Dendritic cell treated with granulocyte-macrophage colony-stimulating factor and Interleukin-4, amounts not matched to agents 40 ng/mL and 50 ng/mL, for 4 days (primary cell): ENCODE data around the gene RNF125.
A peak's percentile ranks its signal among the peaks of the same experiment; 100 is the strongest.
"Not testable (repeated sequence)": the region's sequence is repeated elsewhere in the genome, so short reads cannot be mapped to it uniquely, and the experiment has no call there.

ENCODE experiments used
- H3K27ac Mint-ChIP-seq: one replicate; pipeline ENCODE4 v1.8.0; 2022; ENCODE audit warnings: mild to moderate bottlenecking, mixed read lengths
- H3K27me3 Mint-ChIP-seq: one replicate; pipeline ENCODE4 v1.8.0; 2022; ENCODE audit warnings: mild to moderate bottlenecking, mixed read lengths
- H3K36me3 Mint-ChIP-seq: one replicate; pipeline ENCODE4 v1.8.0; 2022; ENCODE audit warnings: low read depth, mixed read lengths
- H3K4me1 Mint-ChIP-seq: one replicate; pipeline ENCODE4 v1.8.0; 2022; ENCODE audit warnings: low read depth, mixed read lengths
- H3K4me3 Mint-ChIP-seq: one replicate; pipeline ENCODE4 v1.8.0; 2022; ENCODE audit warnings: mild to moderate bottlenecking, moderate library complexity, mixed read lengths
- H3K9me3 Mint-ChIP-seq: one replicate; pipeline ENCODE4 v1.8.0; 2022; ENCODE audit warnings: mixed read lengths
- intact Hi-C: fragments of 100-400 bp; cut with micrococcal nuclease; formaldehyde crosslinking; loops from one replicate; pipeline ENCODE4 v1.15.0; 2022

Gene RNF125

DNA sequence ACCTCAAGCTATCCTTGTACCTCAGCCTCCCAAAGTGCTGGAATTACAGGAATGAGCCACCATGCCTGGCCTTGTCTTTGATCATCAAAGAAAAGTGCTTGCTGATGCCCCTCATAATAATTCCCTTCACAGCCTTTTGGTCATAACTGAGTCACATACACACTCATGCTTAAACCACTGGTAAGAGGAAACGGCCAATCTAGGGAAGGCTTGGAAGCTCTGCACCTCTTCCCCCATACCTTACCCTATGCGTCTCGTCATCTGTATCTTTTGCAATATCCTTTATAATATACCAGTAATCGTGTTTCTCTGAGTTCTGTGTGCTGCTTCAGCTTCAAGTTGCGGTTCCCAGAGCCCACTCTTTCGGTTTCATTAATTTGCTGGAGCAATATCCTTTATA lies 68.3 kb downstream of the RNF125 start:
- no peaks in the 10 kb centered on the region for H3K27me3 Mint-ChIP-seq
- H3K36me3 Mint-ChIP-seq: no peaks in the 10 kb centered on the region
- no peak overlapping the region for H3K4me3 Mint-ChIP-seq
- H3K9me3 Mint-ChIP-seq: no peaks in the 10 kb centered on the region
- intact Hi-C loops: no loop called here
- peaks cover 47% of the 10 kb centered on the region for H3K4me1 Mint-ChIP-seq
- H3K27ac Mint-ChIP-seq: peak overlapping the region; percentile 93

GRCh38 chr18:32090831-32091230 lies 72.2 kb downstream of the RNF125 start:
- intact Hi-C loops: loop anchor here (5.0 to 10.0 kb wide), 2 partner anchors 74 to 406 kb away; partner anchors contain the start of genes B4GALT6 and RNF125
- peaks cover 43% of the 10 kb centered on the region for H3K4me1 Mint-ChIP-seq
- not testable (repeated sequence) for H3K9me3 Mint-ChIP-seq, H3K27ac Mint-ChIP-seq, H3K27me3 Mint-ChIP-seq
- H3K36me3 Mint-ChIP-seq: peaks cover 35% of the 10 kb centered on the region
- H3K4me3 Mint-ChIP-seq: peak overlapping the region; percentile 17

GRCh38 chr18:32091325-32091723 lies 72.7 kb downstream of the RNF125 start:
- intact Hi-C loops: loop anchor here (5.0 to 10.0 kb wide), 2 partner anchors 74 to 407 kb away; partner anchors contain the start of genes B4GALT6 and RNF125
- peaks cover 48% of the 10 kb centered on the region for H3K4me1 Mint-ChIP-seq
- H3K9me3 Mint-ChIP-seq: no peaks in the 10 kb centered on the region
- H3K4me3 Mint-ChIP-seq: peak overlapping the region; percentile 98
- H3K27me3 Mint-ChIP-seq: no peaks in the 10 kb centered on the region
- peak overlapping the region; percentile 97 for H3K27ac Mint-ChIP-seq
- H3K36me3 Mint-ChIP-seq: peaks cover 40% of the 10 kb centered on the region

GRCh38 chr18:32091724-32092421 lies 73.2 kb downstream of the RNF125 start, which contains the start of gene RNF138:
Gene RNF138, plus strand, starts transcription at chr18:32091874. Its CDS starts 903 bp downstream, at chr18:32092777.
- peaks cover 51% of the 10 kb centered on the region for H3K4me1 Mint-ChIP-seq
- no peaks in the 10 kb centered on the region for H3K27me3 Mint-ChIP-seq
- H3K36me3 Mint-ChIP-seq: peaks cover 45% of the 10 kb centered on the region
- peak within 1 kb of the TSS; percentile 97 for H3K27ac Mint-ChIP-seq
- intact Hi-C loops: loop anchor here (1.0 to 10.0 kb wide), 4 partner anchors 43 to 407 kb away; partner anchors contain the start of genes B4GALT6, RNF125 and TRAPPC8
- H3K9me3 Mint-ChIP-seq: no peaks in the 10 kb centered on the region
- H3K4me3 Mint-ChIP-seq: peak within 1 kb of the TSS; percentile 98

GRCh38 chr18:32092422-32093101 lies 73.9 kb downstream of the RNF125 start:
- peak overlapping the region; percentile 97 for H3K27ac Mint-ChIP-seq
- peak overlapping the region; percentile 98 for H3K4me3 Mint-ChIP-seq
- peaks cover 46% of the 10 kb centered on the region for H3K36me3 Mint-ChIP-seq
- intact Hi-C loops: loop anchor here (1.0 to 10.0 kb wide), 4 partner anchors 44 to 408 kb away; partner anchors contain the start of genes B4GALT6, RNF125 and TRAPPC8
- no peaks in the 10 kb centered on the region for H3K27me3 Mint-ChIP-seq
- peaks cover 46% of the 10 kb centered on the region for H3K4me1 Mint-ChIP-seq
- H3K9me3 Mint-ChIP-seq: no peaks in the 10 kb centered on the region

DNA sequence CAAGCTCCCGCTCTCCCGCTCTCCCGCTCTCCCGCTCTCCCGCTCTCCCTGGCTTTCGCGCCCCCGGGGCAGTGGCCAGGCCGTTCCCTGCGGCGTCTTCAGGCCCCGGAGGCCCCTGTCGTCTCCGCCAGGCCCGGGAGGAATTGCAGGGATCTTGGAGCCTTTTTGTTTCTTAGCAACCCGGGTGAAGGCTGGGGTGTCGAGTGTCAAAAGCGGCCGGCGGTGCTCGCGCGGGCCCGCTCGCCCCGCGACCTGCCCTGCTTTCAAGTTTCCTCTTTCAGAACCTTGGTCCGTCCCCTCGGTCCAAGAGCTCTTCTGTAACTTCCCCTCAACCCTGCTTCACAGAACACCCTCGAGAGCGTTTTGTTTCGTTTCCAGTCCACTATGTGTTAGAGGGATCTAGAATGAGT lies 74.5 kb downstream of the RNF125 start:
- Mint-ChIP-seq H3K27ac (peak overlapping the region; percentile 97), H3K4me3 (peak overlapping the region; percentile 98), H3K9me3 (no peaks in the 10 kb centered on the region), H3K4me1 (peaks cover 43% of the 10 kb centered on the region), H3K27me3 (no peaks in the 10 kb centered on the region), H3K36me3 (peaks cover 46% of the 10 kb centered on the region)
- intact Hi-C loops: loop anchor here (2.0 to 10.0 kb wide), 3 partner anchors 44 to 408 kb away; partner anchors contain the start of genes B4GALT6 and RNF125

DNA sequence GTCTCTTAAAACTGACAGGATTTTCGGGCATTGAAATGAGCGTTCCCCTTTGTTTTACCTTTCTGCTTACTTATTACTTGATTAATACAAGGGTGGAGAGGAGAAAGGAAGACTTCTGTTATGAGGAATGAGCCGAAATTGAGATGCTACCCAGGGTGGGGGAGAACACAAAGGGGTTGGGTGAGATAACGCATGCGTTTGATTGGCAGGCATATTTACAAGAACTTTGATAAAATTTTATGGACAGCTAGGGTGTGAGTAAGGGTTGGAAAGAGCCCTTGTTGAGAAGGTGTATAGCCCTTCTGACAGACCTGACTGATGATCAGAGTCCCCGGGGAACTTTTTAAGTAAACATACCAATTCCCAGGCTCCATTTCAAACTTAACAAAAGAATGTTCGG lies 74.9 kb downstream of the RNF125 start:
- Mint-ChIP-seq H3K27me3 (no peaks in the 10 kb centered on the region), H3K4me3 (peak overlapping the region; percentile 98)
- intact Hi-C loops: loop anchor here (2.0 to 10.0 kb wide), 3 partner anchors 45 to 409 kb away; partner anchors contain the start of genes B4GALT6 and RNF125

GRCh38 chr18:32095192-32095899 lies 76.7 kb downstream of the RNF125 start:
- Mint-ChIP-seq H3K9me3 (no peaks in the 10 kb centered on the region), H3K4me1 (peaks cover 43% of the 10 kb centered on the region), H3K27me3 (no peaks in the 10 kb centered on the region), H3K4me3 (no peak overlapping the region), H3K27ac (no peak overlapping the region), H3K36me3 (peaks cover 55% of the 10 kb centered on the region)
- intact Hi-C loops: loop anchor here (10.0 kb wide), 1 partner anchor 411 kb away; the partner anchor contains the start of gene B4GALT6

More for the DNA sequence above, 74.9 kb downstream of the RNF125 start:
- Mint-ChIP-seq H3K9me3 (no peaks in the 10 kb centered on the region), H3K4me1 (peaks cover 43% of the 10 kb centered on the region), H3K36me3 (peaks cover 46% of the 10 kb centered on the region), H3K27ac (peak overlapping the region; percentile 97)

DNA sequence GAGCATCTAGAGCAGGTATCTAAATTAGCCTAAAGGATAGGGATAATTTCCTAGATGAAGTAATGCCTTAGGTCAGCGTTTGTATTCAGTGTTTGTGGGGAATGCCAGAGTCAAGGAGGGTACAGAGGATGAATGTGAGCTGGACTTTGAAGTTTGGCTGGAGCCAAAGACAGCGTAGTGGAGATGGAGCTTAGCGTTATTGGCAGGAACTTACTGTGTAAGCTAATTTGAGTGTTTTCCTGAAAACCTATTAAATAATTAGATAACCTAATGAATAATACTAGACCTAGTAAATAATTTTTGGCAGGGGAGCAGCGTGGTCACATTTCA lies 77.2 kb downstream of the RNF125 start:
- no peak overlapping the region for H3K4me3 Mint-ChIP-seq
- H3K27me3 Mint-ChIP-seq: no peaks in the 10 kb centered on the region
- no peaks in the 10 kb centered on the region for H3K9me3 Mint-ChIP-seq
- H3K36me3 Mint-ChIP-seq: peaks cover 60% of the 10 kb centered on the region
- intact Hi-C loops: loop anchor here (10.0 kb wide), 1 partner anchor 411 kb away; the partner anchor contains the start of gene B4GALT6
- peaks cover 44% of the 10 kb centered on the region for H3K4me1 Mint-ChIP-seq
- H3K27ac Mint-ChIP-seq: peak overlapping the region; percentile 9

- Mint-ChIP-seq H3K36me3 (peaks cover 67% of the 10 kb centered on the region), H3K4me1 (peaks cover 45% of the 10 kb centered on the region), H3K4me3 (no peak overlapping the region), H3K9me3 (no peaks in the 10 kb centered on the region), H3K27ac (peak overlapping the region; percentile 9), H3K27me3 (no peaks in the 10 kb centered on the region)
- intact Hi-C loops: loop anchor here (10.0 kb wide), 1 partner anchor 412 kb away; the partner anchor contains the start of gene B4GALT6
Measured at GRCh38 chr18:32096946-32097345, 78.3 kb downstream of the RNF125 start.

DNA sequence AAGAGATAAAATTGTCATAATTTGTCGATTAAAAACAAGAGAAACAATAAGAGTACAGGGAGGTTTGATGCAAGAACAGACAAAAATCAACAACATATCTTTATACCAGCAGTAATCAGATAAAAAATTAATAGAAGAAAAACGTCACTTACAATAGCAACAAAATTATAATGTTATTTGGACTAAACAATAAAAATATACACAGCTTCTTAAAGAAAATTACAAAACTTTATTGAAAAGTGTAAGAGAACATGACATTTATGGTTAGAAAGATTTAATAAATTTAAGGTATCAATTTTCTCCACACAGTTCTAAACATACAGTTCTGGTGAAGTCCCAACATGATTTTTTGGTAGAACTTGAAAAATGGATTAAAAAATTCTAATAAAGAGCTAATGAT lies 85.9 kb downstream of the RNF125 start:
- intact Hi-C loops: no loop called here
- H3K36me3 Mint-ChIP-seq: peaks cover 49% of the 10 kb centered on the region
- no peaks in the 10 kb centered on the region for H3K9me3 Mint-ChIP-seq
- peaks cover 5% of the 10 kb centered on the region for H3K4me1 Mint-ChIP-seq
- H3K27me3 Mint-ChIP-seq: no peaks in the 10 kb centered on the region
- H3K4me3 Mint-ChIP-seq: no peak overlapping the region
- no peak overlapping the region for H3K27ac Mint-ChIP-seq

GRCh38 chr18:32110005-32110404 lies 91.4 kb downstream of the RNF125 start:
- Mint-ChIP-seq H3K4me1 (peaks cover 4% of the 10 kb centered on the region), H3K36me3 (peaks cover 48% of the 10 kb centered on the region), H3K27me3 (no peaks in the 10 kb centered on the region), H3K4me3 (no peak overlapping the region), H3K9me3 (no peaks in the 10 kb centered on the region), H3K27ac (no peak overlapping the region)
- intact Hi-C loops: no loop called here

DNA sequence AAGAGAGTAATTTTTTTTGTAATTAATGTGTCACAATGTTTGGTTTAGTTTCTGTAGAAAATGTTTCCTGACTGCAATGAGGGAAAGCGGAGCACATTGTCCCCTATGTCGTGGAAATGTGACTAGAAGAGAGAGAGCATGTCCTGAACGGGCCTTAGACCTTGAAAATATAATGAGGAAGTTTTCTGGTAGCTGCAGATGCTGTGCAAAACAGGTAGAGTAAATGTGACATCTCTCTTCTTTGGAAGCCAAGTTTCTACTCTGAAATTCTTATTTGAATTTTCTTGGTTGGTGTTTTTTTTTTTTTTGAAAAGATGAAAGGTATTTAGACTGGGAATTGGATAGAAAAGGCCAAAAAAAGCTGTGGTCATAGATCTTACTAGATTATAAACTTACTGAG lies 93.1 kb downstream of the RNF125 start:
- Mint-ChIP-seq H3K36me3 (peaks cover 63% of the 10 kb centered on the region), H3K4me1 (peaks cover 14% of the 10 kb centered on the region)
- intact Hi-C loops: no loop called here

More for the DNA sequence above, 93.1 kb downstream of the RNF125 start:
- no peak overlapping the region for H3K4me3 Mint-ChIP-seq
- H3K27ac Mint-ChIP-seq: no peak overlapping the region
- no peaks in the 10 kb centered on the region for H3K9me3 Mint-ChIP-seq
- no peaks in the 10 kb centered on the region for H3K27me3 Mint-ChIP-seq
